ENCODE results near the gene ATXN1.

Gene ATXN1

GRCh38 chr6:16553531-16553930 is 207.7 kb downstream of the ATXN1 start:
- Histone ChIP-seq H3K79me2 (ENCODE audit: insufficient read depth, low read length) (no peaks in the 10 kb centered on the region), H4K20me1 (ENCODE audit: low read depth, low read length) (no peaks in the 10 kb centered on the region), H3K9me3 (ENCODE audit: insufficient read depth, low read length) (no peaks in the 10 kb centered on the region), H3K4me2 (ENCODE audit: low read depth, low read length, poor library complexity, severe bottlenecking) (no peak overlapping the region), H3K27ac (ENCODE audit: low read depth, low read length) (no peak overlapping the region), H3K4me3 (ENCODE audit: insufficient read depth, low read length, poor library complexity, severe bottlenecking) (no peak overlapping the region), H3K27me3 (ENCODE audit: low read length) (no peaks in the 10 kb centered on the region; the same call in 1 of the 2 replicates), H2AFZ (ENCODE audit: low read depth, low read length, severe bottlenecking) (no peak overlapping the region), H3F3A (ENCODE audit: insufficient read depth) (no peaks in the 10 kb centered on the region), H3K36me3 (ENCODE audit: low read length) (no peaks in the 10 kb centered on the region), H3K9ac (ENCODE audit: low read length) (no peak overlapping the region), H3K9me2 (replicated peaks; ENCODE audit: insufficient read depth, low read length) (no peaks in the 10 kb centered on the region)
- no peak for TF ChIP-seq EZH2phosphoT487 (conservative IDR thresholded peaks at IDR 0.05; ENCODE audit: low read length)
- TF ChIP-seq CTCF (IDR thresholded peaks at IDR 0.05; ENCODE audit: insufficient read depth, low read length, poor library complexity, severe bottlenecking) = no peak

DNA sequence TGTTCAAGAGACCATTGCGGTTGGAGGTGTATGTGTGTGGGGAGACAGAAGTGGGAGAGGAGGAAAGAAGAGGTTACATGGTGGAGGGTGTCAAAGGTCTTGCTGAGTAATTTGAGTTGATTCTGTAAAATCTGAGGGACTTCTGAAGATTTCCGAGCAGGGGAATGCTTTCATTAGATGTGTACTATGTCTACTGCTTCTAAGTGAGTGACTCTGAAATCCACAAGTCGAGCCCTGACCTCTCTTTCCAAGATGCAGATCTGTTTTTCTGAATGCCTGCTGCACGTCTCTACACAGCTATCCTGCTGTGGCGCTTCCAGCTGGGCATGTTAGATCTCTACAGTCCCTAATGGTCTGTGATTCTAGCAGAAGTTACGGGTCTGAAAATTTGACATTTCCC is 209.8 kb downstream of the ATXN1 start:
- TF ChIP-seq CTCF (IDR thresholded peaks at IDR 0.05; ENCODE audit: insufficient read depth, low read length, poor library complexity, severe bottlenecking) (no peak), EZH2phosphoT487 (conservative IDR thresholded peaks at IDR 0.05; ENCODE audit: low read length) (no peak)
- Histone ChIP-seq H3K9me3 (ENCODE audit: insufficient read depth, low read length) (no peaks in the 10 kb centered on the region), H3K4me2 (ENCODE audit: low read depth, low read length, poor library complexity, severe bottlenecking) (no peak overlapping the region), H3K9me2 (replicated peaks; ENCODE audit: insufficient read depth, low read length) (no peaks in the 10 kb centered on the region), H3K4me3 (ENCODE audit: insufficient read depth, low read length, poor library complexity, severe bottlenecking) (no peak overlapping the region), H2AFZ (ENCODE audit: low read depth, low read length, severe bottlenecking) (no peak overlapping the region), H3K27me3 (ENCODE audit: low read length) (no peaks in the 10 kb centered on the region; the same call in 1 of the 2 replicates), H3K27ac (ENCODE audit: low read depth, low read length) (no peak overlapping the region), H4K20me1 (ENCODE audit: low read depth, low read length) (no peaks in the 10 kb centered on the region), H3F3A (ENCODE audit: insufficient read depth) (no peaks in the 10 kb centered on the region), H3K79me2 (ENCODE audit: insufficient read depth, low read length) (no peaks in the 10 kb centered on the region), H3K9ac (ENCODE audit: low read length) (no peak overlapping the region), H3K36me3 (ENCODE audit: low read length) (no peaks in the 10 kb centered on the region)

DNA sequence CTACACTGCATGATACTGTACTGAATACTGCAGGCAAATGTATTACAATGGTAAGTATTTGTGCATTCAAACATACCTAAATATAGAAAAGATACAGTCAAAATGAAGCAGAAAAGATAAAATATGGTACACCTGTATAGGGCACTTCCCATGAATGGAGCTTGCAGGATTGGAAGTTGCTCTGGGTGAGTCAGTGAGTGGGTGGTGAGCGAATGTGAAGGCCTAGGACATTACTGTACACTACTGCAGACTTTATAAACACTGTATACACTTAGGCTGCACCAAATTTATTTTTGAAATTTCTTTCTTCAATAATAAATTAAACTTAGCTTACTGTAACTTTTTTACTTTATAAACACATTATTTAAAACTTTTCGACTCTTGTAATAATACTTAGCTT is 213.1 kb downstream of the ATXN1 start:
- Histone ChIP-seq H3K4me3 (ENCODE audit: insufficient read depth, low read length, poor library complexity, severe bottlenecking) (no peak overlapping the region), H3K27ac (ENCODE audit: low read depth, low read length) (no peak overlapping the region), H3K27me3 (ENCODE audit: low read length) (no peaks in the 10 kb centered on the region; the same call in 1 of the 2 replicates), H3K79me2 (ENCODE audit: insufficient read depth, low read length) (no peaks in the 10 kb centered on the region), H3K9ac (ENCODE audit: low read length) (no peak overlapping the region), H3K9me2 (replicated peaks; ENCODE audit: insufficient read depth, low read length) (no peaks in the 10 kb centered on the region), H3K36me3 (ENCODE audit: low read length) (no peaks in the 10 kb centered on the region), H3F3A (ENCODE audit: insufficient read depth) (no peaks in the 10 kb centered on the region), H4K20me1 (ENCODE audit: low read depth, low read length) (no peaks in the 10 kb centered on the region), H3K4me2 (ENCODE audit: low read depth, low read length, poor library complexity, severe bottlenecking) (no peak overlapping the region), H3K9me3 (ENCODE audit: insufficient read depth, low read length) (no peaks in the 10 kb centered on the region), H2AFZ (ENCODE audit: low read depth, low read length, severe bottlenecking) (no peak overlapping the region)
- TF ChIP-seq EZH2phosphoT487 (conservative IDR thresholded peaks at IDR 0.05; ENCODE audit: low read length) = no peak
- no peak for TF ChIP-seq CTCF (IDR thresholded peaks at IDR 0.05; ENCODE audit: insufficient read depth, low read length, poor library complexity, severe bottlenecking)
